ENCODE results near the gene ENPP1. TPM values are rescaled to one million over a fixed set of nuclear protein-coding genes. Genes with fewer than 3 reads are reported as not detected.

ENPP1 gene
- total RNA-seq, 4 donors from 2014 or later = 7.9 to 35.2 (median 19.2) TPM

GRCh38 chr6:131768964-131769363 lies 38.9 kb upstream of the ENPP1 start:
- H3K4me1 ChIP-seq = peaks cover 0 to 24% (median 15%) of the 10 kb centered on the region in 4 donors
- intact Hi-C loops (cut with DNase I) = no loop called here
- no peak for TF ChIP-seq CTCF (IDR thresholded peaks at IDR 0.05)
- no peak overlapping the region for H3K4me3 ChIP-seq
- WGBS = 88% methylated on average over 1 of the region's 1 CpG
- H3K27me3 ChIP-seq = no peaks in the 10 kb centered on the region
- no peaks in the 10 kb centered on the region for H3K36me3 ChIP-seq
- no peaks in the 10 kb centered on the region for H3K9me3 ChIP-seq
- no peak overlapping the region for H3K27ac ChIP-seq (replicated peaks in 1 of 4)
- DNase-seq (ENCODE audit: extremely low spot score) = no peak

GRCh38 chr6:131769385-131770141 lies 38.3 kb upstream of the ENPP1 start:
- H3K9me3 ChIP-seq = no peaks in the 10 kb centered on the region
- WGBS = 85% methylated on average over 15 of the region's 15 CpGs
- DNase-seq (ENCODE audit: extremely low spot score) = no peak
- no peak overlapping the region for H3K27ac ChIP-seq (replicated peaks in 1 of 4)
- no peaks in the 10 kb centered on the region for H3K36me3 ChIP-seq
- H3K27me3 ChIP-seq = no peaks in the 10 kb centered on the region
- intact Hi-C loops (cut with DNase I) = no loop called here
- no peak for TF ChIP-seq POLR2AphosphoS5 (IDR thresholded peaks at IDR 0.05)
- no peak for TF ChIP-seq EP300 (IDR thresholded peaks at IDR 0.05)
- no peak for TF ChIP-seq CTCF (IDR thresholded peaks at IDR 0.05)
- TF ChIP-seq POLR2A (IDR thresholded peaks at IDR 0.05; ENCODE audit: low read depth) = no peak
- no peak overlapping the region for H3K4me3 ChIP-seq
- H3K4me1 ChIP-seq = peaks cover 0 to 27% (median 15%) of the 10 kb centered on the region in 4 donors

DNA sequence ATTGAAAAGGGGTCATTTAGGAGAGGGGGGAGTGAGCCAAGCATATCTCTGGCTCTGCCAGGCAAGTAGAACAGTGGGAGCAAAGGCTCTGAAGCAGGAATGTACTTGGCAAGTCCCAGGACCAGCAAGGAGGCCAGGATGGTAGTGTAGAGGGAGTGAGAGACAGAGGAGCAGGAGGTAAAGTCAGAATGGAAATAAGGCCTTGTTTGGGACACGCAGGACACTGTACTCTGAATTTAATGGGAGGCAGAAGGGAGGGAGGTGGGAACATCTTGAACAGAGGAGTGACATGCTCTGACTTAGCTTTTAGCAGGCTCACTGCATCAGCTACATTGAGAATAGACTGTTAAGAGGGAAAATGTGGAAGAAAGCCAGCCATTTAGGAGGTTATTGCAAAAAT lies 37.0 kb upstream of the ENPP1 start:
- H3K4me1 ChIP-seq = peaks cover 0 to 18% (median 9%) of the 10 kb centered on the region in 4 donors
- intact Hi-C loops (cut with DNase I) = no loop called here
- H3K27ac ChIP-seq (replicated peaks in 1 of 4) = no peak overlapping the region
- TF ChIP-seq CTCF (IDR thresholded peaks at IDR 0.05) = no peak
- no peak for TF ChIP-seq EP300 (IDR thresholded peaks at IDR 0.05)
- no peak for TF ChIP-seq POLR2AphosphoS5 (IDR thresholded peaks at IDR 0.05)
- TF ChIP-seq POLR2A (IDR thresholded peaks at IDR 0.05; ENCODE audit: low read depth) = no peak
- no peak for DNase-seq (ENCODE audit: extremely low spot score)
- H3K9me3 ChIP-seq = no peaks in the 10 kb centered on the region
- H3K27me3 ChIP-seq = no peaks in the 10 kb centered on the region
- WGBS = 90% methylated on average over 1 of the region's 1 CpG
- H3K36me3 ChIP-seq = no peaks in the 10 kb centered on the region
- H3K4me3 ChIP-seq = no peak overlapping the region

GRCh38 chr6:131773284-131773950 lies 34.4 kb upstream of the ENPP1 start:
- Histone ChIP-seq H3K36me3 (no peaks in the 10 kb centered on the region), H3K9me3 (no peaks in the 10 kb centered on the region), H3K4me1 (peaks cover 0 to 20% (median 17%) of the 10 kb centered on the region in 4 donors), H3K27ac (replicated peaks in 1 of 4) (no peak overlapping the region), H3K27me3 (no peaks in the 10 kb centered on the region), H3K4me3 (no peak overlapping the region)
- intact Hi-C loops (cut with DNase I) = no loop called here
- TF ChIP-seq CTCF (IDR thresholded peaks at IDR 0.05) (no peak), EP300 (IDR thresholded peaks at IDR 0.05) (no peak), POLR2AphosphoS5 (IDR thresholded peaks at IDR 0.05) (no peak), POLR2A (IDR thresholded peaks at IDR 0.05; ENCODE audit: low read depth) (no peak)
- WGBS = 39% methylated on average over 4 of the region's 4 CpGs
- no peak for DNase-seq (ENCODE audit: extremely low spot score)

Measured in esophagus muscularis mucosa (tissue), 4 donors.